ENCODE results near the gene CYP2B6.
"Not testable (repeated sequence)": the region's sequence is repeated elsewhere in the genome, so short reads cannot be mapped to it uniquely, and the experiment has no call there.

Gene CYP2B6

GRCh38 chr19:40974633-40975037 lies 16.4 kb upstream of the CYP2B6 start:
- no peak overlapping the region for H3K4me3 ChIP-seq (ENCODE audit: low read depth, low read length)
- DNase-seq (ENCODE audit: low read depth, low spot score), result peak; percentile 54
- TF ChIP-seq CTCF (IDR thresholded peaks at IDR 0.05; ENCODE audit: low read depth, low read length), result peak; percentile 89
- in situ Hi-C loops (cut with HindIII; ENCODE audit: low sequenced_read_pairs), result no loop called here

DNA sequence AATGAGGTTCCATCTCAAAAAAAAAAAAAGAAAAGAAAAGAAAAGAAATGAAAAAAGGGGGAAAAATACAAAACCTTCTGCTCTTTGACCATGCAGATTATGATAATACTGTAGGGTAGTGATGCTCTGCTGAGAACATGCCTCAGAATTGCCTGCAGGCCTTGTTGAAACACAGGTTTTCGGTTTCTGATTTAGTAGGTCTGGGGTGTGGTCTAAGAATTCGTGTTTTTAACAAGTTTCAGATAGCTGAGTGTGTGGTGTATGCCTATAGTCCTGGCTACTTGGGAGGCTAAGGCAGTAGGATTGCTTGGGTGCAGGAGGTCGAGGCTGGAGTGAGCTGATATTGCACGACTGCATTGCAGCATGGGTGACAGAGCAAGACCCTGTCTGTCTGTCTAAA lies 14.9 kb upstream of the CYP2B6 start:
- no peak overlapping the region for H3K4me3 ChIP-seq (ENCODE audit: low read depth, low read length)
- in situ Hi-C loops (cut with HindIII; ENCODE audit: low sequenced_read_pairs), result no loop called here
- DNase-seq (ENCODE audit: low read depth, low spot score), result no peak
- TF ChIP-seq CTCF (IDR thresholded peaks at IDR 0.05; ENCODE audit: low read depth, low read length), result no peak

GRCh38 chr19:40976724-40977123 lies 14.4 kb upstream of the CYP2B6 start:
- no peak for TF ChIP-seq CTCF (IDR thresholded peaks at IDR 0.05; ENCODE audit: low read depth, low read length)
- DNase-seq (ENCODE audit: low read depth, low spot score), result no peak
- in situ Hi-C loops (cut with HindIII; ENCODE audit: low sequenced_read_pairs), result no loop called here
- H3K4me3 ChIP-seq (ENCODE audit: low read depth, low read length), result no peak overlapping the region

DNA sequence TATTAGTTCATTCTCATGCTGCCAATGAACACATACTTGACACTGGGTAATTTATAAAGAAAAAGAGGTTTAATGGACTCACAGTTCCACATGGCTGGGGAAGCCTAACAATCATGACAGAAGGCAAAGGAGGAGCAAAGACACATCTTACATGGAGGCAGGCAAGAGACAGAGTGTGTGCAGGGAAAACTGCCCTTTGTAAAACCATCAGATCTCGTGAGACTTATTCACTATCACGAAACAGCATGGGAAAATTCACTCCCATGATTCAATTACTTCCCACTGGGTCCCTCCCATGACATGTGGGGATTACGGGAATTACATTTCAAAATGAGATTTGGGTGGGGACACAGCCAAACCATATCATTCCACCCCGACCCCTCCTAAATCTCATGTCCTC lies 11.3 kb upstream of the CYP2B6 start:
- H3K4me3 ChIP-seq (ENCODE audit: low read depth, low read length); DNase-seq (ENCODE audit: low read depth, low spot score); in situ Hi-C loops (cut with HindIII; ENCODE audit: low sequenced_read_pairs): not testable (repeated sequence)

- H3K4me3 ChIP-seq (ENCODE audit: low read depth, low read length); in situ Hi-C loops (cut with HindIII; ENCODE audit: low sequenced_read_pairs); DNase-seq (ENCODE audit: low read depth, low spot score): not testable (repeated sequence)
Measured at GRCh38 chr19:40980743-40981442, 10.2 kb upstream of the CYP2B6 start.

GRCh38 chr19:40981591-40981990 lies 9.5 kb upstream of the CYP2B6 start:
- no peak for DNase-seq (ENCODE audit: low read depth, low spot score)
- no peak for TF ChIP-seq CTCF (IDR thresholded peaks at IDR 0.05; ENCODE audit: low read depth, low read length)
- no peak overlapping the region for H3K4me3 ChIP-seq (ENCODE audit: low read depth, low read length)
- in situ Hi-C loops (cut with HindIII; ENCODE audit: low sequenced_read_pairs), result no loop called here

- in situ Hi-C loops (cut with HindIII; ENCODE audit: low sequenced_read_pairs), result no loop called here
- no peak overlapping the region for H3K4me3 ChIP-seq (ENCODE audit: low read depth, low read length)
- no peak for DNase-seq (ENCODE audit: low read depth, low spot score)
- TF ChIP-seq CTCF (IDR thresholded peaks at IDR 0.05; ENCODE audit: low read depth, low read length), result no peak
Measured at GRCh38 chr19:40982594-40983101, 8.4 kb upstream of the CYP2B6 start.
